Activated CD8-positive, alpha-beta T cell treated with anti-CD3 and anti-CD28 coated beads, Interleukin-2, amount 10 ng/mL, durations not matched to agents 7 days and 5 days (primary cell): ENCODE measurements around the gene PRAMEF18. TPM values are rescaled to one million over a fixed set of nuclear protein-coding genes. Genes with fewer than 3 reads are reported as not detected.
"Not testable (repeated sequence)": the region's sequence is repeated elsewhere in the genome, so short reads cannot be mapped to it uniquely, and the experiment has no call there.

ENCODE experiments used
- ATAC-seq: fragments of 150-1000 bp; cut with Tn5 transposase; one replicate; pipeline ENCODE4 v1.10.0; 2021; ENCODE audit warnings: moderate library complexity
- CTCF ChIA-PET: fragments of 350-600 bp; sonication (Branson Sonifier 250); formaldehyde crosslinking; loops from one replicate; lab custom pipeline; 2021; ENCODE audit warnings: antibody characterized with exemption; lab: Charles Lee
- POLR2A ChIA-PET: fragments of 350-600 bp; sonication (Branson Sonifier 250); formaldehyde crosslinking; loops from one replicate; lab custom pipeline; 2021; ENCODE audit warnings: antibody characterized with exemption; lab: Charles Lee
- DNase-seq: peaks from one replicate; pipeline ENCODE4 v3.0.0-alpha.2; 2020
- H3K27ac Mint-ChIP-seq: one replicate; pipeline ENCODE4 v1.8.0; 2021; ENCODE audit warnings: mild to moderate bottlenecking, mixed read lengths
- H3K27me3 Mint-ChIP-seq: one replicate; pipeline ENCODE4 v1.8.0; 2021; ENCODE audit warnings: low read depth, mixed read lengths
- H3K36me3 Mint-ChIP-seq: one replicate; pipeline ENCODE4 v1.8.0; 2021; ENCODE audit warnings: low read depth, mixed read lengths
- H3K4me1 Mint-ChIP-seq: one replicate; pipeline ENCODE4 v1.8.0; 2021; ENCODE audit warnings: low read depth, mixed read lengths
- H3K4me3 Mint-ChIP-seq: one replicate; pipeline ENCODE4 v1.8.0; 2021; ENCODE audit warnings: mild to moderate bottlenecking, mixed read lengths
- H3K9me3 Mint-ChIP-seq: one replicate; pipeline ENCODE4 v1.8.0; 2022; ENCODE audit warnings: mixed read lengths; ENCODE audit not compliant: insufficient read depth
- total RNA-seq, 2 experiments: library from RNA; stranded (reverse); gene quantifications; one replicate each; pipeline ENCODE4 v1.2.3, GENCODE V29; 2021

The PRAMEF18 gene
- total RNA-seq, 2 experiments from 2014 or later: not detected

DNA sequence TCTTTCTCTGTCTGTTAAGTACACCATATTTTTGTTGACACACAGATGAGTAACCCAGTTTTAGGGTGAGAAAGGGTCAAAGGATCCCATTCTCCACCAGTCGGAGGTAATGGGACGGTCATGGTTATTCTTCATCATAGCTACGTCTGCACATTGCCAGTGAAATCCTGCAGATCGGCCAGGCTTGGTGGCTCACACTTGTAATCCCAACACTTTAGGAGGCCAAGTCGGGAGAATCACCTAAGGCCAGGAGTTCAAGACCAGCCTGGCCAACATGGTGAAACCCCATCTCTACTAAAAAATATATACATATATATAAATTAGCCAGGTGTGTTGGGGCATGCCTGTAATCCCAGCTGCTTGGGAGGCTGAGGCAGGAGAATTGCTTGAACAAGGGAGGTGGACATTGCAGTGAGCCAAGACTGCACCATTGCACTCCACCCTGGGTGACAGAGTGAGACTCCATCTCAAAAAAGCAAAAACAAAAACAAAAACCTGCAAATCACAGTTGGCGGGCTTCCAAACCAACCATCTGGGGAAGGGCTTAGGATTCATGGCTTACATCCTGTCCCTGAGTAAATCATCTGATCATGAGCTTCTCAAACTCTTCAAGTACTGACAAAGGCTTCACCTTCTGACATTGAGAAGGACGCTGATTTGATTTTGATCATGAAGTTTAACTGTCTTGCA, 5.3 kb upstream of the PRAMEF18 start:
- POLR2A ChIA-PET: interaction anchor here (1.0 kb wide), 1 partner anchor 14 kb away, joined by 3 read pairs; no protein-coding TSS in a partner anchor
- H3K4me1 Mint-ChIP-seq, H3K4me3 Mint-ChIP-seq, CTCF ChIA-PET, H3K36me3 Mint-ChIP-seq, H3K27ac Mint-ChIP-seq, ATAC-seq, H3K27me3 Mint-ChIP-seq, H3K9me3 Mint-ChIP-seq: not testable (repeated sequence)
- DNase-seq: peak; percentile 12

GRCh38 chr1:13230601-13231000, 4.6 kb upstream of the PRAMEF18 start:
- H3K27ac Mint-ChIP-seq, H3K27me3 Mint-ChIP-seq, H3K4me1 Mint-ChIP-seq, H3K9me3 Mint-ChIP-seq, CTCF ChIA-PET, H3K36me3 Mint-ChIP-seq, ATAC-seq, H3K4me3 Mint-ChIP-seq: not testable (repeated sequence)
- DNase-seq: peak; percentile 14
- POLR2A ChIA-PET: interaction anchor here (1.0 kb wide), 1 partner anchor 15 kb away, joined by 3 read pairs; no protein-coding TSS in a partner anchor

GRCh38 chr1:13230096-13230495, 4.1 kb upstream of the PRAMEF18 start:
- H3K4me3 Mint-ChIP-seq, H3K9me3 Mint-ChIP-seq, H3K27ac Mint-ChIP-seq, H3K36me3 Mint-ChIP-seq, H3K4me1 Mint-ChIP-seq, CTCF ChIA-PET, H3K27me3 Mint-ChIP-seq, POLR2A ChIA-PET, ATAC-seq: not testable (repeated sequence)
- peak; percentile 8 for DNase-seq

GRCh38 chr1:13228343-13228781, 2.4 kb upstream of the PRAMEF18 start:
- Mint-ChIP-seq H3K4me1 (no peaks in the 10 kb centered on the region), H3K9me3 (no peaks in the 10 kb centered on the region), H3K27me3 (no peaks in the 10 kb centered on the region), H3K27ac (no peak overlapping the region), H3K36me3 (no peaks in the 10 kb centered on the region), H3K4me3 (no peak overlapping the region)
- no peak for ATAC-seq
- CTCF ChIA-PET: no interaction called here
- POLR2A ChIA-PET: no interaction called here
- peak; percentile 59 for DNase-seq

DNA sequence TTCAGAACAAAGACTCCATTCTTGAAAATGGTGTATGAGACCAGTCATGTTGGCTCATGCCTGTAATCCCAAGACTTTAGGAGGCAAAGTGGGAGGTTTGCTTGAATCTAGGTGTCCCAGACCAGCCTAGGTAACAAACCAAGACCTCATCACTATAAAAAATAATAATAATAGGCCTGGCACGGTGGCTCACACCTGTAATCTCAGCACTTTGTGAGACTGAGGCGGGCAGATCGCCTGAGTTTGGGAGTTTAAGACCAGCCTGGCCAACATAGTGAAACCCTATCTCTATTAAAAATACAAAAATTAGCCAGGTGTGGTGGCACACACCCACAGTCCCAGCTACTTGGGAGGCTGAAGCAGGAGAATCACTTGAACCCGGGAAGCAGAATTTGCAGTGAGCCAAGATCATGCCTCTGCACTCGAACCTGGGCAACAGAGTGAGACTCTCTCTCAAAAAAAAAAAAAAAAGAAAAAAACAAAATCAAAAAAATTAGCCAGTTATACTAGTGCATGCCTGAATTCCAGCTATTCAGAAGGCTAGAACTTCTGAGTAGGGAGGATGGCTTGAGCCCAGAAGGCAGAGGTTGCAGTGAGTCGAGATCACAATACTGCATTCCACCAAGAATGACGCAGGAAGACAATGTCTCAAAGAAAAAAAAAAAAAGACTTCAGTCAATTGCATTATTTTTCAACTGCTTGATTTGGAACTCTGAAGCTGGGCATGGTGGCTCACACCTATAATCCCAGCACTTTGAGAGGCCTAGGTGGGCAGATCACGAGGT, 1.5 kb upstream of the PRAMEF18 start:
- H3K36me3 Mint-ChIP-seq, H3K27ac Mint-ChIP-seq, ATAC-seq, H3K4me3 Mint-ChIP-seq, H3K9me3 Mint-ChIP-seq, POLR2A ChIA-PET, CTCF ChIA-PET, H3K27me3 Mint-ChIP-seq, H3K4me1 Mint-ChIP-seq: not testable (repeated sequence)
- peak; percentile 9 for DNase-seq

DNA sequence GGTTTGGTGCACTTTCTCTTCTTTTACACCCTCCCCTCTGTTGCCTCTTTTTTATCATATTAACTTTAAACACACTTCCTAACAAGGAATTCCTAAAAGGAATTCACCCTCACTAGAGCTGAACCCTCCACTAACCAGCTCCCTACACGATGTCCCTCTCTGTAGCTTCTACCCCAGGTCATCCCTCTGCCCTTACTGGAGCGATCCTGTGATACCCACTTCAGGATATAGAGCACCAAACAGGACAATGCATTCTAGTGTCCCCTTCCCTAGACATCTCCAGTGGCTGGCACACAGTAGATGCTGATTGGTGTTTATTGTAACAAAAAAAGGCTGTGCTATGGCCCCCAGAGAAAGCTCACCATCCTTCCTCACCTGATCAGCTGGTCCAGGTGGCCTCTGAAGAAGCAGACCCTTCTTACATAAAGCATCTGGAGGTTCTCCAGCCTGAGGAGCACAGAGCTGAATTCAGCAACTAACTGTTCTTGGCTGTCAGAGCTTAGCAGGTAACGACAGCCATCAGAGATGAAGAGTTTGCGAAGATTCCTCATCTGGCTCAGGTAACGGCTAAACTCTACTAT, 1.4 kb downstream of the PRAMEF18 start:
- DNase-seq: peak; percentile 12
- ATAC-seq: no peak
- no peaks in the 10 kb centered on the region for H3K36me3 Mint-ChIP-seq
- H3K27me3 Mint-ChIP-seq: no peaks in the 10 kb centered on the region
- H3K4me3 Mint-ChIP-seq: no peak overlapping the region
- ChIA-PET CTCF (no interaction called here), POLR2A (no interaction called here)
- H3K27ac Mint-ChIP-seq: no peak overlapping the region
- H3K4me1 Mint-ChIP-seq: no peaks in the 10 kb centered on the region
- no peaks in the 10 kb centered on the region for H3K9me3 Mint-ChIP-seq

DNA sequence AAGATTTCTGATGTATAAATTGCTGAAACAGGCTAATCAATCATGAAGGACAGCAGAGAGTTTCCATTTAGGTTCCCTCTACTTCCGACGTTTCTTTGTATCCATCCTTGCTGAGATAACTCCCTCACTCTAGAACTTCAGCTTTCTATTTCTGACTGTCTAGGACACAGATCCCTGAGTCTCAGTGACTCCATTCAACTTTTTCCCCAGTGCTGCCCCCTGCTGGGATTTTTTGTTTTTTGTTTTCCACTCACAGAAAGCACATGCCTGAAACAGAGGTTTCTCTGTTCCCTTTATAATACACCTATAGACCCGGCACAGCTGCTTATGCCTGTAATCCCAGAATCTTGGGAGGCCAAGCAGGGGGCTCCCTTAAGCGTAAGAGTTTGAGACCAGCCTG, 3.2 kb downstream of the PRAMEF18 start:
- H3K27ac Mint-ChIP-seq, H3K27me3 Mint-ChIP-seq, H3K4me1 Mint-ChIP-seq, CTCF ChIA-PET, ATAC-seq, H3K9me3 Mint-ChIP-seq, POLR2A ChIA-PET, DNase-seq, H3K4me3 Mint-ChIP-seq, H3K36me3 Mint-ChIP-seq: not testable (repeated sequence)

GRCh38 chr1:13219203-13219602, 6.8 kb downstream of the PRAMEF18 start:
- H3K4me3 Mint-ChIP-seq, H3K27ac Mint-ChIP-seq, DNase-seq: not testable (repeated sequence)

GRCh38 chr1:13216619-13217018, 9.3 kb downstream of the PRAMEF18 start:
- not testable (repeated sequence) for ATAC-seq, H3K27ac Mint-ChIP-seq

More at GRCh38 chr1:13219203-13219602, 6.8 kb downstream of the PRAMEF18 start:
- POLR2A ChIA-PET, ATAC-seq, H3K9me3 Mint-ChIP-seq, H3K36me3 Mint-ChIP-seq, CTCF ChIA-PET, H3K27me3 Mint-ChIP-seq, H3K4me1 Mint-ChIP-seq: not testable (repeated sequence)

DNA sequence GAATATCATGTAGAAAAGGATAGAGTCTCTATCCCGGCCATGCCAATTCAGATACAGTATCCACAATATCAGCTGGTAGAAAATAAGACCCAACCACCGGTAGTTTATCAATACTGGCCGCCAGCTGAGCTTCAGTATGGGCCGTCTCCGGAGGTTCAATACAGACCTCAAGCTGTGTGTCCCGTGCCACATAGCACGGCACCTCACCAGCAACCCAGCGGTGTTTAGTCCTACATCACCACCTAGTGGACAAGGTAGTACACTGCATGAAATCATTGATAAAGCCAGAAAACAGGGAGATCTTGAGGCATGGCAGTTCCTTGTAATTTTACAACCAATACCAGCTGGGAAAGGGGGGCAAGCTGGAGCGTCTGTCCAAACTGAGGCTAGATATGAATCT, 17.2 kb downstream of the PRAMEF18 start:
- DNase-seq, ATAC-seq, H3K9me3 Mint-ChIP-seq, H3K4me1 Mint-ChIP-seq, CTCF ChIA-PET, H3K27me3 Mint-ChIP-seq, H3K36me3 Mint-ChIP-seq, H3K27ac Mint-ChIP-seq, POLR2A ChIA-PET, H3K4me3 Mint-ChIP-seq: not testable (repeated sequence)

More at GRCh38 chr1:13216619-13217018, 9.3 kb downstream of the PRAMEF18 start:
- H3K4me1 Mint-ChIP-seq, POLR2A ChIA-PET, H3K9me3 Mint-ChIP-seq, DNase-seq, CTCF ChIA-PET, H3K4me3 Mint-ChIP-seq, H3K27me3 Mint-ChIP-seq, H3K36me3 Mint-ChIP-seq: not testable (repeated sequence)

GRCh38 chr1:13201309-13201708, 24.6 kb downstream of the PRAMEF18 start, which contains the start of gene PRAMEF13:
Gene PRAMEF13, minus strand, starts transcription at chr1:13201409. Its CDS starts 1,820 bp downstream, at chr1:13199589.
- H3K9me3 Mint-ChIP-seq, H3K27me3 Mint-ChIP-seq, H3K4me3 Mint-ChIP-seq, CTCF ChIA-PET, H3K4me1 Mint-ChIP-seq, H3K36me3 Mint-ChIP-seq, DNase-seq, POLR2A ChIA-PET, ATAC-seq, H3K27ac Mint-ChIP-seq: not testable (repeated sequence)
